Measurements from ENCODE around the gene ALCAM.

The ALCAM gene

GRCh38 chr3:105528955-105529354 is 162.2 kb downstream of the ALCAM start:
- no peaks in the 10 kb centered on the region for H3K9me3 ChIP-seq (ENCODE audit: control insufficient read depth, insufficient read depth, low read length)
- no peak overlapping the region for H3K4me3 ChIP-seq (ENCODE audit: low read depth, low read length)
- H3K9ac ChIP-seq (ENCODE audit: low read depth, low read length) = no peak overlapping the region
- peaks cover 19% of the 10 kb centered on the region for H3K4me1 ChIP-seq (ENCODE audit: control insufficient read depth, insufficient read depth, low read length)
- H3K27me3 ChIP-seq (ENCODE audit: control insufficient read depth, insufficient read depth, low read length) = no peaks in the 10 kb centered on the region
- H3K27ac ChIP-seq (ENCODE audit: low read depth, low read length) = no peak overlapping the region
- 0 out of 2 replicates have a peak, but pooled peaks cover 3% of the 10 kb centered on the region for H3K36me3 ChIP-seq (ENCODE audit: control insufficient read depth, insufficient read depth, low read length)

- Histone ChIP-seq H3K36me3 (ENCODE audit: control insufficient read depth, insufficient read depth, low read length) (0 out of 2 replicates have a peak, but pooled peaks cover 3% of the 10 kb centered on the region), H3K9ac (ENCODE audit: low read depth, low read length) (no peak overlapping the region), H3K4me1 (ENCODE audit: control insufficient read depth, insufficient read depth, low read length) (peaks cover 19% of the 10 kb centered on the region), H3K27ac (ENCODE audit: low read depth, low read length) (no peak overlapping the region), H3K27me3 (ENCODE audit: control insufficient read depth, insufficient read depth, low read length) (no peaks in the 10 kb centered on the region), H3K4me3 (ENCODE audit: low read depth, low read length) (no peak overlapping the region), H3K9me3 (ENCODE audit: control insufficient read depth, insufficient read depth, low read length) (no peaks in the 10 kb centered on the region)
Observed at GRCh38 chr3:105529456-105529855, 162.7 kb downstream of the ALCAM start.

- no peak overlapping the region for H3K9ac ChIP-seq (ENCODE audit: low read depth, low read length)
- no peaks in the 10 kb centered on the region for H3K36me3 ChIP-seq (ENCODE audit: control insufficient read depth, insufficient read depth, low read length)
- H3K9me3 ChIP-seq (ENCODE audit: control insufficient read depth, insufficient read depth, low read length) = no peaks in the 10 kb centered on the region
- no peaks in the 10 kb centered on the region for H3K27me3 ChIP-seq (ENCODE audit: control insufficient read depth, insufficient read depth, low read length)
- H3K4me1 ChIP-seq (ENCODE audit: control insufficient read depth, insufficient read depth, low read length) = peaks cover 9% of the 10 kb centered on the region; the same call in 1 of the 2 replicates
- H3K27ac ChIP-seq (ENCODE audit: low read depth, low read length) = no peak overlapping the region
- no peak overlapping the region for H3K4me3 ChIP-seq (ENCODE audit: low read depth, low read length)
Observed at GRCh38 chr3:105532251-105532650, 165.5 kb downstream of the ALCAM start.

- H3K36me3 ChIP-seq (ENCODE audit: control insufficient read depth, insufficient read depth, low read length) = no peaks in the 10 kb centered on the region
- no peaks in the 10 kb centered on the region for H3K9me3 ChIP-seq (ENCODE audit: control insufficient read depth, insufficient read depth, low read length)
- H3K27me3 ChIP-seq (ENCODE audit: control insufficient read depth, insufficient read depth, low read length) = no peaks in the 10 kb centered on the region
- peaks cover 6% of the 10 kb centered on the region; the same call in 1 of the 2 replicates for H3K4me1 ChIP-seq (ENCODE audit: control insufficient read depth, insufficient read depth, low read length)
- H3K9ac ChIP-seq (ENCODE audit: low read depth, low read length) = no peak overlapping the region
- no peak overlapping the region for H3K27ac ChIP-seq (ENCODE audit: low read depth, low read length)
- no peak overlapping the region for H3K4me3 ChIP-seq (ENCODE audit: low read depth, low read length)
Observed at GRCh38 chr3:105533960-105534359, 167.3 kb downstream of the ALCAM start.

- H3K9me3 ChIP-seq (ENCODE audit: control insufficient read depth, insufficient read depth, low read length) = no peaks in the 10 kb centered on the region
Observed at GRCh38 chr3:105534491-105534890, 167.8 kb downstream of the ALCAM start.

GRCh38 chr3:105537371-105538080 is 170.8 kb downstream of the ALCAM start:
- H3K4me1 ChIP-seq (ENCODE audit: control insufficient read depth, insufficient read depth, low read length) = no peaks in the 10 kb centered on the region
- H3K9me3 ChIP-seq (ENCODE audit: control insufficient read depth, insufficient read depth, low read length) = no peaks in the 10 kb centered on the region
- no peak overlapping the region for H3K9ac ChIP-seq (ENCODE audit: low read depth, low read length)
- no peak overlapping the region for H3K4me3 ChIP-seq (ENCODE audit: low read depth, low read length)
- no peaks in the 10 kb centered on the region for H3K27me3 ChIP-seq (ENCODE audit: control insufficient read depth, insufficient read depth, low read length)
- peaks cover 11% of the 10 kb centered on the region; the same call in 1 of the 2 replicates for H3K36me3 ChIP-seq (ENCODE audit: control insufficient read depth, insufficient read depth, low read length)
- H3K27ac ChIP-seq (ENCODE audit: low read depth, low read length) = no peak overlapping the region

More at GRCh38 chr3:105534491-105534890, 167.8 kb downstream of the ALCAM start:
- H3K36me3 ChIP-seq (ENCODE audit: control insufficient read depth, insufficient read depth, low read length) = no peaks in the 10 kb centered on the region
- no peak overlapping the region for H3K4me3 ChIP-seq (ENCODE audit: low read depth, low read length)
- peaks cover 6% of the 10 kb centered on the region; the same call in 1 of the 2 replicates for H3K4me1 ChIP-seq (ENCODE audit: control insufficient read depth, insufficient read depth, low read length)
- no peak overlapping the region for H3K9ac ChIP-seq (ENCODE audit: low read depth, low read length)
- H3K27ac ChIP-seq (ENCODE audit: low read depth, low read length) = no peak overlapping the region
- H3K27me3 ChIP-seq (ENCODE audit: control insufficient read depth, insufficient read depth, low read length) = no peaks in the 10 kb centered on the region

- Histone ChIP-seq H3K27ac (ENCODE audit: low read depth, low read length) (no peak overlapping the region), H3K36me3 (ENCODE audit: control insufficient read depth, insufficient read depth, low read length) (peaks cover 11% of the 10 kb centered on the region; the same call in 1 of the 2 replicates), H3K4me1 (ENCODE audit: control insufficient read depth, insufficient read depth, low read length) (no peaks in the 10 kb centered on the region), H3K27me3 (ENCODE audit: control insufficient read depth, insufficient read depth, low read length) (no peaks in the 10 kb centered on the region), H3K9ac (ENCODE audit: low read depth, low read length) (no peak overlapping the region), H3K4me3 (ENCODE audit: low read depth, low read length) (no peak overlapping the region), H3K9me3 (ENCODE audit: control insufficient read depth, insufficient read depth, low read length) (no peaks in the 10 kb centered on the region)
Observed at GRCh38 chr3:105538483-105538882, 171.8 kb downstream of the ALCAM start.

- Histone ChIP-seq H3K27ac (ENCODE audit: low read depth, low read length) (no peak overlapping the region), H3K27me3 (ENCODE audit: control insufficient read depth, insufficient read depth, low read length) (no peaks in the 10 kb centered on the region), H3K9ac (ENCODE audit: low read depth, low read length) (no peak overlapping the region), H3K4me3 (ENCODE audit: low read depth, low read length) (no peak overlapping the region), H3K9me3 (ENCODE audit: control insufficient read depth, insufficient read depth, low read length) (no peaks in the 10 kb centered on the region), H3K4me1 (ENCODE audit: control insufficient read depth, insufficient read depth, low read length) (no peaks in the 10 kb centered on the region), H3K36me3 (ENCODE audit: control insufficient read depth, insufficient read depth, low read length) (peaks cover 11% of the 10 kb centered on the region; the same call in 1 of the 2 replicates)
Observed at GRCh38 chr3:105539897-105540296, 173.2 kb downstream of the ALCAM start.

GRCh38 chr3:105542282-105543019 is 175.7 kb downstream of the ALCAM start:
- H3K9ac ChIP-seq (ENCODE audit: low read depth, low read length) = no peak overlapping the region
- peaks cover 17% of the 10 kb centered on the region; the same call in 1 of the 2 replicates for H3K36me3 ChIP-seq (ENCODE audit: control insufficient read depth, insufficient read depth, low read length)
- H3K9me3 ChIP-seq (ENCODE audit: control insufficient read depth, insufficient read depth, low read length) = no peaks in the 10 kb centered on the region
- H3K4me3 ChIP-seq (ENCODE audit: low read depth, low read length) = no peak overlapping the region
- H3K27me3 ChIP-seq (ENCODE audit: control insufficient read depth, insufficient read depth, low read length) = no peaks in the 10 kb centered on the region
- H3K27ac ChIP-seq (ENCODE audit: low read depth, low read length) = no peak overlapping the region
- no peaks in the 10 kb centered on the region for H3K4me1 ChIP-seq (ENCODE audit: control insufficient read depth, insufficient read depth, low read length)

GRCh38 chr3:105545051-105545450 is 178.3 kb downstream of the ALCAM start:
- no peaks in the 10 kb centered on the region for H3K4me1 ChIP-seq (ENCODE audit: control insufficient read depth, insufficient read depth, low read length)
- no peak overlapping the region for H3K4me3 ChIP-seq (ENCODE audit: low read depth, low read length)
- H3K9me3 ChIP-seq (ENCODE audit: control insufficient read depth, insufficient read depth, low read length) = no peaks in the 10 kb centered on the region
- H3K27me3 ChIP-seq (ENCODE audit: control insufficient read depth, insufficient read depth, low read length) = no peaks in the 10 kb centered on the region
- no peak overlapping the region for H3K27ac ChIP-seq (ENCODE audit: low read depth, low read length)
- no peak overlapping the region for H3K9ac ChIP-seq (ENCODE audit: low read depth, low read length)
- peaks cover 21% of the 10 kb centered on the region for H3K36me3 ChIP-seq (ENCODE audit: control insufficient read depth, insufficient read depth, low read length)

- H3K27ac ChIP-seq (ENCODE audit: low read depth, low read length) = no peak overlapping the region
- peaks cover 27% of the 10 kb centered on the region for H3K36me3 ChIP-seq (ENCODE audit: control insufficient read depth, insufficient read depth, low read length)
- H3K4me1 ChIP-seq (ENCODE audit: control insufficient read depth, insufficient read depth, low read length) = no peaks in the 10 kb centered on the region; the same call in 1 of the 2 replicates
- H3K9me3 ChIP-seq (ENCODE audit: control insufficient read depth, insufficient read depth, low read length) = no peaks in the 10 kb centered on the region
- H3K27me3 ChIP-seq (ENCODE audit: control insufficient read depth, insufficient read depth, low read length) = no peaks in the 10 kb centered on the region
- H3K4me3 ChIP-seq (ENCODE audit: low read depth, low read length) = no peak overlapping the region
- H3K9ac ChIP-seq (ENCODE audit: low read depth, low read length) = no peak overlapping the region
Observed at GRCh38 chr3:105553851-105554250, 187.1 kb downstream of the ALCAM start.
